PC-9 (cell line): Measurements from ENCODE around the gene CTIF. TPM values are rescaled to one million over a fixed set of nuclear protein-coding genes. Genes with fewer than 3 reads are reported as not detected.

Experiments used
- BruUV-seq: library from RNA; stranded (reverse); fragments of 400-500 nt; replicated peaks from 2 replicates; lab custom pipeline; 2021; lab: Mats Ljungman, UMichigan
- CTCF ChIA-PET: fragments of 300-600 bp; sonication (Branson Sonifier 250); formaldehyde crosslinking; loops from one replicate; lab custom pipeline; 2022; ENCODE audit warnings: antibody characterized with exemption; lab: Charles Lee
- POLR2A ChIA-PET: fragments of 300-600 bp; sonication (Branson Sonifier 250); formaldehyde crosslinking; loops from one replicate; lab custom pipeline; 2022; ENCODE audit warnings: antibody characterized with exemption; ENCODE audit not compliant: unreplicated experiment; lab: Charles Lee
- DNase-seq, 2 experiments: peaks; one replicate each; pipeline versions ENCODE4 v3.0.0 to v3.0.0-alpha.2; 2015 to 2022; ENCODE audit warnings: mixed read lengths in 1 of 2
- H2AFZ ChIP-seq: fragments of 200-600 bp; sonication (generic); 2 replicates; pipeline ENCODE4 v1.8.1; 2017; ENCODE audit warnings: antibody characterized with exemption
- H3F3A ChIP-seq: fragments of 200-600 bp; sonication (generic); 2 replicates; pipeline ENCODE4 v1.8.1; 2017; ENCODE audit warnings: antibody characterized with exemption, mild to moderate bottlenecking, low read depth; ENCODE audit not compliant: insufficient read depth
- H3K27ac ChIP-seq: fragments of 200-600 bp; sonication (generic); 2 replicates; pipeline ENCODE4 v1.6.1; 2016; ENCODE audit warnings: mixed run types
- H3K27me3 ChIP-seq: fragments of 200-600 bp; sonication (generic); 2 replicates; pipeline ENCODE4 v1.6.1; 2016; ENCODE audit warnings: low read depth, mixed run types; ENCODE audit not compliant: insufficient read depth
- H3K36me3 ChIP-seq: fragments of 200-600 bp; sonication (generic); 2 replicates; pipeline ENCODE4 v1.6.1; 2016; ENCODE audit warnings: low read depth, mixed run types
- H3K4me1 ChIP-seq: fragments of 200-600 bp; sonication (generic); replicated peaks from 2 replicates; pipeline ENCODE4 v1.6.1; 2016; ENCODE audit warnings: mixed run types; ENCODE audit not compliant: insufficient read depth
- H3K4me2 ChIP-seq: fragments of 200-600 bp; sonication (generic); 2 replicates; pipeline ENCODE4 v1.6.1; 2017; ENCODE audit warnings: mixed run types
- H3K4me3 ChIP-seq: fragments of 200-600 bp; sonication (generic); 2 replicates; pipeline ENCODE4 v1.6.1; 2016; ENCODE audit warnings: mixed run types
- H3K79me2 ChIP-seq: fragments of 200-600 bp; sonication (generic); 2 replicates; pipeline ENCODE4 v1.6.1; 2017; ENCODE audit warnings: low read depth, mixed run types
- H3K9me2 ChIP-seq: fragments of 200-600 bp; sonication (generic); 2 replicates; pipeline ENCODE4 v1.8.1; 2017; ENCODE audit warnings: mild to moderate bottlenecking; ENCODE audit not compliant: insufficient read depth
- H3K9me3 ChIP-seq: fragments of 200-600 bp; sonication (generic); 2 replicates; pipeline ENCODE4 v1.8.1; 2016; ENCODE audit warnings: low read depth; ENCODE audit not compliant: insufficient read depth
- H4K20me1 ChIP-seq: fragments of 200-600 bp; sonication (generic); 2 replicates; pipeline ENCODE4 v1.8.1; 2017; ENCODE audit not compliant: insufficient read depth
- EZH2 ChIP-seq: fragments of 200-600 bp; sonication (generic); IDR thresholded peaks from 2 replicates; pipeline ENCODE4 v1.8.0; 2017; ENCODE audit warnings: antibody characterized with exemption, low read depth
- intact Hi-C: fragments of 100-400 bp; cut with micrococcal nuclease; formaldehyde crosslinking; loops from one replicate; pipeline ENCODE4 v1.10.0; 2022; ENCODE audit not compliant: unreplicated experiment
- total RNA-seq: library from RNA; stranded (reverse); gene quantifications from 2 replicates; pipeline ENCODE4 v1.2.3, GENCODE V29; 2021
- TF ChIP-seq, protein P1 (sequence below): fragments of 200-600 bp; sonication (generic); conservative IDR thresholded peaks from 2 replicates; pipeline ENCODE4 v1.6.1; 2017; ENCODE audit warnings: mixed run types, antibody characterized with exemption, mild to moderate bottlenecking, moderate library complexity

Gene CTIF
- total RNA-seq, 1 experiment from 2014 or later = 26.2 TPM

DNA sequence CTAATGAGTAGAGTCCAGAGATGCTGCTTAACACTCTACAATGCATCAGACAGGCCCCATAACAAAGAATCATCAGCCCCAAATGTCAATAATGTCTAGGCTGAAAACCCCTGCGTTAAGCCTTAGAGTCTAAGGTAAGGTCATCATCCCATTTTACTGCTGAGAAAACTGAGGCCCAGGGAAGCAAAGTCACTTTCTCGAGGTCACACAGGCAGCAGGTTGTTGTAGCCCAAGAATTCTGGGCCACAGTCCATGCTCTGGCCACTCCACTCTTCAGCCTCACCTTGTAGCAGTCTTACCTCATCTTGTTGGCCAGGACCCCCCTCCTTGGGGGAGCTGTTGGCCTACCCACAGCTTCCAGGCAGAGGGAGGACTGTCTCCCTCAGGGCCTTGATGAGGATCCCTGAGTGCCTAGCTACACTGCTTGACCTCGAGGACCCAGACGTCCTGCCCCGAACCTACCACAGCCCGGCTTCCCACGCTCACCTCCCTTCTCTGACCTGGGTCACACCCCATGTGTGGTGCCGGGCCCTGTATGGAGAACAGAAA, 357.6 kb downstream of the CTIF start:
- TF ChIP-seq, protein P1, sequence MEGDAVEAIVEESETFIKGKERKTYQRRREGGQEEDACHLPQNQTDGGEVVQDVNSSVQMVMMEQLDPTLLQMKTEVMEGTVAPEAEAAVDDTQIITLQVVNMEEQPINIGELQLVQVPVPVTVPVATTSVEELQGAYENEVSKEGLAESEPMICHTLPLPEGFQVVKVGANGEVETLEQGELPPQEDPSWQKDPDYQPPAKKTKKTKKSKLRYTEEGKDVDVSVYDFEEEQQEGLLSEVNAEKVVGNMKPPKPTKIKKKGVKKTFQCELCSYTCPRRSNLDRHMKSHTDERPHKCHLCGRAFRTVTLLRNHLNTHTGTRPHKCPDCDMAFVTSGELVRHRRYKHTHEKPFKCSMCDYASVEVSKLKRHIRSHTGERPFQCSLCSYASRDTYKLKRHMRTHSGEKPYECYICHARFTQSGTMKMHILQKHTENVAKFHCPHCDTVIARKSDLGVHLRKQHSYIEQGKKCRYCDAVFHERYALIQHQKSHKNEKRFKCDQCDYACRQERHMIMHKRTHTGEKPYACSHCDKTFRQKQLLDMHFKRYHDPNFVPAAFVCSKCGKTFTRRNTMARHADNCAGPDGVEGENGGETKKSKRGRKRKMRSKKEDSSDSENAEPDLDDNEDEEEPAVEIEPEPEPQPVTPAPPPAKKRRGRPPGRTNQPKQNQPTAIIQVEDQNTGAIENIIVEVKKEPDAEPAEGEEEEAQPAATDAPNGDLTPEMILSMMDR = no peak
- no peak for TF ChIP-seq EZH2
- ChIA-PET POLR2A (no interaction called here), CTCF (interaction anchor here (0.6 kb wide), 1 partner anchor 74 kb away, joined by 3 read pairs; no protein-coding TSS in a partner anchor)
- intact Hi-C loops = loop anchor here (2.0 kb wide), 1 partner anchor 18 kb away; no protein-coding TSS in a partner anchor
- DNase-seq = no peak
- peak overlapping the region; percentile 46 for H3K4me2 ChIP-seq
- no peak overlapping the region for H3K4me3 ChIP-seq
- no peaks in the 10 kb centered on the region for H3K27me3 ChIP-seq
- no TSS peak for BruUV-seq
- H3K4me1 ChIP-seq = peaks cover 24% of the 10 kb centered on the region
- no peaks in the 10 kb centered on the region for H3K79me2 ChIP-seq
- H3K9me3 ChIP-seq = peaks cover 7% of the 10 kb centered on the region
- no peaks in the 10 kb centered on the region for H3K9me2 ChIP-seq
- peak overlapping the region; percentile 43 for H3K27ac ChIP-seq
- peaks cover 24% of the 10 kb centered on the region for H3F3A ChIP-seq
- no peaks in the 10 kb centered on the region for H4K20me1 ChIP-seq
- H3K36me3 ChIP-seq = no peaks in the 10 kb centered on the region
- no peak overlapping the region for H2AFZ ChIP-seq

DNA sequence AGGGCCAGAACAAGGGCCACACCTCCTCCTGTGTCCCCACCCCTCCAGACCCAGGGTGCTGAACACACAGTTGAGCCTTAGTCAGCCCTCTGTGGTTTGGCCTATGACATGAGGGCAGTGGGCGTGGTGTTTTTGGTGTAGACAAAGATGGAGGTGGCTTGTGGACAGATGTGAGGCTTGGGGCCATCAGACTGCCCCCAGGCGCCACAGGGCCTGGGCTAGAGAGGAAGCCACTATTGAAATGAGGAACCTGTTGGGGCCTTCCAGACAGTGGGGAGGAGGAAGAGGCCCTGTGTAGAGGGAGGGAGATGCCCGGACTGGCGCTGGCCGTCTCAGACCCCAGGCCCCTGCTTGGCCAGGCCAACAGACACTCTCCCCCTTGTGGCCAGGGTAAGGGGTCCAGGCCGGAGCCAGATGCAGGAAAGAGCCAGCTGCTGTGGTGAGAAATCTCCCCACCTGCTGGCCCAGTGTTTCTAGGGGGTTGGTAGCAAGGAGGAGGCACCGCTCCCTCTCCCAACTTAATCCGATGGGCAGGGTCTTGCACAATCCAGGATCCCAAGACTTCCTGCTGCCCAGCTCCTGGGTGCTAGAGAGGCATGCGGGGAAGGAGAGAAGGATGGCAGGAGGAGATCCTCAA, 358.2 kb downstream of the CTIF start:
- DNase-seq = peak; percentile 85 to 93
- peak overlapping the region; percentile 46 for H3K4me2 ChIP-seq

DNA sequence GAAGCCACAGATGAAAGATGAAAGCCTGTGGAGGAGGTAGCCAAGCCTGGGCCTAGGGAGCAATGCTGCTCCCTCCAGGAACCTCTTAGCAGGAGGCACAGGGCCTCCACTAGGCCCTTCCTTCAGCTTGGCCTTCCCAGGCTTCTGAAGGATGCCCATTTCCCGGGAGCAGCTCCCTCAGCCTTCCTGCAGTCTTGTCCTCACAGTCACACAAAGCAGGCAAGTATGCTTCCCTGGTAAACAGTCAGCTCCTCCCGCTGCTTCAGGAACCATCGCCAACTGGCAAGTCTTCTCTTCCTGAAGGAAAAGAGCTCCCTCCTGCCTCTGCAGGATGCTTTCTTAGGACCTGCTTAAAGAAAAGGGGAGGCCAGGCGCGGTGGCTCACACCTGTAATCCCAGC, 358.7 kb downstream of the CTIF start:
- H3K4me3 ChIP-seq = no peak overlapping the region
- H3F3A ChIP-seq = peaks cover 24% of the 10 kb centered on the region
- no peaks in the 10 kb centered on the region for H3K9me2 ChIP-seq
- intact Hi-C loops = loop anchor here (2.0 kb wide), 1 partner anchor 19 kb away; no protein-coding TSS in a partner anchor
- peaks cover 7% of the 10 kb centered on the region for H3K9me3 ChIP-seq
- POLR2A ChIA-PET = no interaction called here
- DNase-seq = no peak
- CTCF ChIA-PET = interaction anchor here (0.7 kb wide), 1 partner anchor 340 kb away, joined by 3 read pairs; no protein-coding TSS in a partner anchor
- peak overlapping the region; percentile 46; the same call in 1 of the 2 replicates for H3K4me2 ChIP-seq
- peaks cover 36% of the 10 kb centered on the region for H3K4me1 ChIP-seq
- TF ChIP-seq, protein P1 = no peak
- no peak for TF ChIP-seq EZH2
- H3K27ac ChIP-seq = peak overlapping the region; percentile 15; the same call in 1 of the 2 replicates
- no peaks in the 10 kb centered on the region for H3K27me3 ChIP-seq
- no TSS peak for BruUV-seq
- H3K79me2 ChIP-seq = no peaks in the 10 kb centered on the region
- no peak overlapping the region for H2AFZ ChIP-seq
- no peaks in the 10 kb centered on the region for H4K20me1 ChIP-seq
- no peaks in the 10 kb centered on the region for H3K36me3 ChIP-seq

More for the DNA sequence above, 358.2 kb downstream of the CTIF start:
- intact Hi-C loops = loop anchor here (2.0 kb wide), 1 partner anchor 18 kb away; no protein-coding TSS in a partner anchor
- peaks cover 30% of the 10 kb centered on the region for H3K4me1 ChIP-seq
- H3K4me3 ChIP-seq = no peak overlapping the region
- peaks cover 24% of the 10 kb centered on the region for H3F3A ChIP-seq
- H3K9me3 ChIP-seq = peaks cover 7% of the 10 kb centered on the region
- H2AFZ ChIP-seq = no peak overlapping the region
- H3K27ac ChIP-seq = peak overlapping the region; percentile 15
- H3K79me2 ChIP-seq = no peaks in the 10 kb centered on the region
- BruUV-seq = no TSS peak
- ChIA-PET POLR2A (no interaction called here), CTCF (interaction anchor here (0.7 kb wide), 1 partner anchor 341 kb away, joined by 3 read pairs; no protein-coding TSS in a partner anchor)
- no peaks in the 10 kb centered on the region for H3K36me3 ChIP-seq
- H4K20me1 ChIP-seq = no peaks in the 10 kb centered on the region
- no peaks in the 10 kb centered on the region for H3K9me2 ChIP-seq
- TF ChIP-seq EZH2 = no peak
- TF ChIP-seq, protein P1 = no peak; the same call in 1 of the 2 replicates
- no peaks in the 10 kb centered on the region for H3K27me3 ChIP-seq
